HG02571 (cell line): ENCODE data around the gene TSR1.

ENCODE experiments used
- ATAC-seq: cut with Tn5 transposase; IDR thresholded peaks from one replicate; pipeline ENCODE4 v1.9.1; 2021; ENCODE audit warnings: mild to moderate bottlenecking, moderate library complexity; ENCODE audit not compliant: unreplicated experiment

Gene TSR1

DNA sequence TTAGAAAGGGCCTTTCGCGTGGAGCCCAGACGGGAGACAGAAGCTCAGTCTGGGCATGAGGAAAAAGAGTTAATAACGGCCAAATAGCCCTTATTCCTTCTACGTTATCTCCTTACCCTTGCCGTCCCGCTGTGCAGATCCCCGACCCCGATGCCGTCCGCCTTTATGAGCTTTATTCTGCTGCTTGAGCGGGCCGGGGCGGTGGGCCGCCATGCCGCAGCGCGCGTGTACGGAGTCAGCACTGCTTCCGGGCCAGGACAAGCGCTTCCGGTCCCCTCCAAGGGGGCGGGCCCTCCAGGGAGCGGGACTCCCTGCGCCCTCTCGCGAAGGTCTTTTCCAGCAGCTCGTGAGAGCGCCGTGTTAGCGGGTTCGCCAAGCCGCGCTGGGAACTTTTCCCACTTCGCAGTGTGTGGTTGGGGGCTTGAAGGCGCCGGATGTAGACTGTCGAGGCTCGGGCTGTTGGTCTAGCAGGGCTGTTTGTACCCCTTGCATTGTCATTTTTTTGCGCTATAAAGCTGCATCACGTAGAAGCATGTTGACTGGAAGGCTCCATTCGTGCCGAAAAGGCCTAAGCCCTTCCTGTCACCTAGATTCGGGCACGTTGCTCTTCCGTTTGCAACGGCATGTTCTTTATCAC is at the start of gene TSR1:
Gene TSR1, minus strand, starts transcription at position 243 of the 637 bp plus-strand sequence. Its CDS starts 30 bp downstream, at position 213.
- ATAC-seq: peak; percentile 71

- ATAC-seq: no peak
Measured at GRCh38 chr17:2385240-2386210, 49.3 kb upstream of the TSR1 start.

GRCh38 chr17:2384439-2385127 is 48.3 kb upstream of the TSR1 start:
- ATAC-seq: no peak

DNA sequence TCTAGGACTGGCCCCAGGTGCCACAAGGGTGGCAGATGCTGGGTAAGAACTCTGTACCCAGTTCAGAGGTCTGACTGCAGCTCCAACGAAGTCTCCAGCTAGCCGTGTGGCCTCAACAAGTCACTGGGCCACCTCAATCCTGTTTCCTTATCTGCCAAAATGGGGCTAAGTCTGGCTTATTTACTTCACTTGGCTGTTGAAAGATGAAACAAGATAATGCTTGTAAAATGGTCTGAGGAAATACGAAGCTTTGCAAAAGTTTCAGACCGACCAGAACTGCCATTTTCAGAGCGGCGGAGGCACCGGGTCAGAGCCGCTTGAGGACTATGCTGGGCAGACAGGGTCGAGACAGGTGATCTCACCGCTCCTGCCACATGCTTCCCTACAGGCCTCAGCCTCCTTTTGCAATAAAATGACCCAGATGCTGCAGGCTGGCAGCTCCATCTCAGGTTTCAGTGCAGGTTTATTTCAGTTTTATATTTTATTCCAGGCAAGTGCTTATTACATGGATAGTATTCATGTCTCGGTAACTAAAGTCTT is 47.4 kb upstream of the TSR1 start:
- no peak for ATAC-seq

DNA sequence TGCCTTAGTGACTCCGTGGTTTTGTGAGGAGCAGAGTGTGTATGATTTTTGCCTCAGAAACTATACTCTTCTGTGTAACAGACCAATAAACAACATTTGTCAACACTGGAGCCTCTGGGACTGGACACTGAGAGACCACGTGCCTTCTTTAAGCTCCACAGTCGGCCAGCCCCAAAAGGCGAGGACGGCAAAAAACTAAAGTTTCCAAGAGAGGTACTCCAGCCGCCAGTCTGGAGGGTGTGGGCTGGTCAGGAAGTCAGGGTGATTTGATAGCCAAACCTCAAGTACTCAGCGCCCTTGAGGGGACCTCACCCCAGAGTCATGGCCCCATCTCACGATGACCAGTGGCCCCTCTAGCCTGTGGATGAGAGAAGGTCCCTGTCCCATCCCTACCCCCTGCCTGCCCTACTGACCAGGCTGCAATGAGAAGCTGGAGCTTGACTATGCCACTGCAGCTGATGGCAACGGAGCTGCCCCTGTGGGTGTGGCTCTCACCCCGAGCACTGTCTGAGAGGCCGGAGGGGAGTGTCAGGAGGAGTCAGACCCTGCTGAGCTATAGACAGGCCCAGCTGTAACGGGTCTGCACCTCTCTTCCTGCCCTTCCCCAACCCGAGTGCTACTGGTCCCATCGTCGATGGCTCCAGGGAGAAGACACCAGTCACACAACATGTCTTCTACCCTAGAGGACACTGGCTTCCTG is 44.8 kb upstream of the TSR1 start:
- ATAC-seq: no peak

GRCh38 chr17:2380226-2380922 is 44.1 kb upstream of the TSR1 start:
- ATAC-seq: no peak

- ATAC-seq: no peak
Measured at GRCh38 chr17:2379489-2380225, 43.4 kb upstream of the TSR1 start.

DNA sequence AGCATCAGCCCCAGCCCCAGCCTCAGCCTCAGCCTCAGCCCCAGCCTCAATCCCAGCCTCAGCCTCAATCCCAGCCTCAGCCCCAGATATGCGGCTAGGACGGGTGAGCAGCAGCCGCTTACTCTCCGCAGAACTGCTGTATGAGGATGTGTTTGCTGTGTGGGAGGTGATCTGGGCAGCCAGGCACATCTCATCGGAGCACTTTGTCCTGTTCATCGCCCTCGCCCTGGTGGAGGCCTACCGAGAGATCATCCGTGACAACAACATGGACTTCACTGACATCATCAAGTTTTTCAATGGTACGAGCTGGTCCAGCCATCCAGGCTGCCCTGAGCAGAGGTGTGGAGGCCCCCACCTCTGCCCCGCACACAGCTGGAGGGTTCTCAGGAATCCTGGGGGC is 42.6 kb upstream of the TSR1 start:
- ATAC-seq: no peak

DNA sequence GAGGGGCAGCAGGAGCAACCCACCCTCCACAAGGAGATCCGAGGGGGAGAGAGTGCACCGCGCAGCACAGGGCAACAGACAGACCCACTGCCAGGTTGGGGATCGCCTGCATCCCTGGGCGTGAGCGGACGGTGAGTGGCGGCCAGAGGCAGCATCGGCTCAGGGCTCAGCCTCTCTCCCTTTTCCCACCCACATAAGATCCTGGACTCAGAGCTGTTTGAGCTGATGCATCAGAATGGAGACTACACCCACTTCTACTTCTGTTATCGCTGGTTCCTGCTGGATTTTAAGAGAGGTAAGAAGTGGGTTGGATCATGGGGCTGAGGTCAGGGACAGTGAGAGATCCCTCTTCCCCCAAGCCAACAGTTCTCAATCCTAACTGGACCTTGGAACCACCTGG is 41.4 kb upstream of the TSR1 start:
- ATAC-seq: no peak

GRCh38 chr17:2376107-2376506 is 39.9 kb upstream of the TSR1 start:
- no peak for ATAC-seq

DNA sequence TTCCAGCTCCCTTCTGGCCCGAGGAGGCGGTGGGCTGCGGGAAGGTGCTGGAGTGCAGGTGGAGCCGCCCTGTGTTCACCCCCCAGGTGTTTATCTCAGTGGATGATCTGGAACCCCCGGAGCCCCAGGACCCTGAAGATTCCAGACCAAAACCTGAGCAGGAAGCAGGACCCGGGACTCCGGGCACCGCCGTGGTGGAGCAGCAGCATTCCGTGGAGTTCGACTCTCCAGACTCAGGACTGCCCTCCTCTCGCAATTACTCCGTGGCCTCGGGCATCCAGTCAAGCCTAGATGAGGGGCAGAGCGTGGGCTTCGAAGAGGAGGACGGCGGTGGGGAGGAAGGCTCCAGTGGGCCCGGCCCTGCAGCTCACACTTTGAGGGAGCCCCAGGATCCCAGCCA is 39.1 kb upstream of the TSR1 start:
- no peak for ATAC-seq

DNA sequence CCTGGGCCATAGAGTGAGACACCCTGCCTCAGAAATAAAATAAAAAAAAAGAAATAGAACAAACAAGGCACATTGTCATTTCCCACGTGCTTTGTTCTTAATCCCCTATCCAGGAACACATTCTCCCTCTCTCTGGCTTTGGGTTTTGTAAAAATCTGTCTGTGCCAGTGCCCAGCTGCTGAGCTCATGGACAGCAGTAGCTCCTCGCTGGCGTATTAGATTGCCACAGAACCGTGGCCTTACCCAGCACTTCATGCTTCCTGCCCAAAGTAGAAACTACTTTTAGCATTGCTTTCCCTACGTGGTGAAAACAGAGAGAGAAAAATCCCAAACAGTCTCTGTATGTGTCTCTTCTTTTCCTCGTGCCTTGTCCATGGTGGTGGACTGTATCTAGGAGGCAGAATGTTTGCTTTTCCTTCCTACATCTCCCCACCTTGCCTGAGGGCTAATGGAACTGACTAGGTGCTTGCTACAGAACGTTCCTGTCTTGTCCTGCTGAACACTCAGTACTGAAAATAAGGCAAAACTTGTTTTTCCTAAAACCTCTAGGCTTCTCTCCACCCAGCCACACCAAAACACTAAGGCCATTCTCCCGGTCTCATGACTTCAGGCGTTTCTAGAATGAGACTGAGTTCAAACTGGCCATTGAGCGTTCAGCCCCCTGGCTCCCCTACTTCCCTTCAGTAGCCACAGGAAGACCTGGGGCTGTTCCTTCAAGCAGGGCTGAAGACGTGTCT is 38.5 kb upstream of the TSR1 start:
- no peak for ATAC-seq

DNA sequence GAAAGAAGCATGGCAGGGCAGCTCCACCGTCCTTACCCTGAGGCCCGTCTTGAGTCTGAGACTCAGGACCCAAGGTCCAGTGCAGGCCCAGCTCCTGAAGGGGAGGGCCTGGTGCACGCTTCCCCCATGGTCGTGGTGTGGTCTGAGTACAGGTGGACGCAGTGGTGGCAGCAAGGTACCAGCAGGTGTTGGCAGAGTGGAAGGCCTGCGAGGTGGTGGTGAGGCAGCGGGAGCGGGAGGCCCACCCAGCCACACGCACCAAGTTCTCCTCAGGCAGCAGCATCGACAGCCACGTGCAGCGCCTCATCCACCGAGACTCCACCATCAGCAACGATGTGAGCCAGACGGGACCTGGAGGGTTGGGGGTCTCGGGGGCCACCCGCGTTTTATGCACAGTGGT is 36.9 kb upstream of the TSR1 start:
- ATAC-seq: no peak

GRCh38 chr17:2372681-2373080 is 36.4 kb upstream of the TSR1 start:
- no peak for ATAC-seq

GRCh38 chr17:2372180-2372579 is 35.9 kb upstream of the TSR1 start:
- ATAC-seq: no peak

GRCh38 chr17:2371183-2372130 is 35.2 kb upstream of the TSR1 start:
- ATAC-seq: no peak

DNA sequence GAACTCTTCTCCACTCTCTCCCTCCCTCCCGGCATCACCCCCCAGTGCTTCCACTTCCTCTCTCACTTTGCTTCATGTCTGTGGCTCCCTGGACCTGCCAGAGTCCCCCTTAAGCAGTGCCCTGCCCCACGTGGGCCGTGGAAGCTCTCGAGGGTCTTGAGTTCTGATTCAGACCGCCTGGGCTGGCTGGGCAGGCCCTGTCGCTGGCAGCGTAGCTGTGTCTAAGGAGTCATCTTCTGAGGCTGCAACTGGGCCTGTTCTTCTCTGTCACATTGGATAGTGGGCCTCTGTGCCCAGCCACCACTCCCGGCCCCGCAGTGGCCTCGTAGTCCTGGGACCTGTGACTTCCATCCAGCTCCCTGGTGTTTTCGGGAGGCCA is 33.9 kb upstream of the TSR1 start:
- ATAC-seq: no peak
